ENCODE data around the gene IL1F10. TPM values are rescaled to one million over a fixed set of nuclear protein-coding genes. Genes with fewer than 3 reads are reported as not detected.

IL1F10 gene
- total RNA-seq, 1 donor from 2014 or later: not detected

DNA sequence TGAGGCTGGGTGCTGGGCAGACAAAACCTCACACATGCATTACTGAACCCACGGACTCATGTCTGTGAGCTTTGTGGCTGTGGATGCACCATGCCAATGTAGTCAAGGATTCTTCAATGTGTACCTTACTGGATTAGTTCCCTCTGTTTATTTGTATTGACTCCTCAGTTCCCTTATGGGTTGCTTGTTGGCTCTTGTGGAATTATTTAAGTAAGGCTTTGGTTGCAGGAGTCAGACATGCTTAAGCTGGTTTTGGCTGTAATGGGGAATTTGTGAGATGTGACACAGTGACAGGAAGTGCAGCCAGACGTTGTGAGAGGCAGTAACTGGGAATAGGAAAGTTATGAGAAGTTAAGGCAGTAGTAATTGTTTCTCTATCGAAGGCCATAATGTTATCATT is 46.0 kb downstream of the IL1F10 start:
- Mint-ChIP-seq H3K9me3 (no peaks in the 10 kb centered on the region), H3K27ac (no peak overlapping the region), H3K27me3 (peaks cover 7% of the 10 kb centered on the region), H3K36me3 (no peaks in the 10 kb centered on the region), H3K4me1 (ENCODE audit: unreplicated experiment) (no peaks in the 10 kb centered on the region), H3K4me3 (no peak overlapping the region)
- no peak for DNase-seq (ENCODE audit: extremely low spot score, unreplicated experiment)
- no peak for TF ChIP-seq CTCF (conservative IDR thresholded peaks at IDR 0.05)

GRCh38 chr2:113114224-113114945 is 46.6 kb downstream of the IL1F10 start:
- Mint-ChIP-seq H3K36me3 (no peaks in the 10 kb centered on the region), H3K27ac (no peak overlapping the region), H3K4me1 (ENCODE audit: unreplicated experiment) (no peaks in the 10 kb centered on the region), H3K4me3 (no peak overlapping the region), H3K27me3 (peaks cover 9% of the 10 kb centered on the region), H3K9me3 (no peaks in the 10 kb centered on the region)
- TF ChIP-seq CTCF (conservative IDR thresholded peaks at IDR 0.05): no peak
- no peak for DNase-seq (ENCODE audit: extremely low spot score, unreplicated experiment)

GRCh38 chr2:113114996-113115395 is 47.2 kb downstream of the IL1F10 start:
- H3K27ac Mint-ChIP-seq: no peak overlapping the region
- no peaks in the 10 kb centered on the region for H3K9me3 Mint-ChIP-seq
- no peaks in the 10 kb centered on the region for H3K4me1 Mint-ChIP-seq (ENCODE audit: unreplicated experiment)
- no peak for TF ChIP-seq CTCF (conservative IDR thresholded peaks at IDR 0.05)
- DNase-seq (ENCODE audit: extremely low spot score, unreplicated experiment): no peak
- no peak overlapping the region for H3K4me3 Mint-ChIP-seq
- H3K36me3 Mint-ChIP-seq: no peaks in the 10 kb centered on the region
- peaks cover 14% of the 10 kb centered on the region for H3K27me3 Mint-ChIP-seq

DNA sequence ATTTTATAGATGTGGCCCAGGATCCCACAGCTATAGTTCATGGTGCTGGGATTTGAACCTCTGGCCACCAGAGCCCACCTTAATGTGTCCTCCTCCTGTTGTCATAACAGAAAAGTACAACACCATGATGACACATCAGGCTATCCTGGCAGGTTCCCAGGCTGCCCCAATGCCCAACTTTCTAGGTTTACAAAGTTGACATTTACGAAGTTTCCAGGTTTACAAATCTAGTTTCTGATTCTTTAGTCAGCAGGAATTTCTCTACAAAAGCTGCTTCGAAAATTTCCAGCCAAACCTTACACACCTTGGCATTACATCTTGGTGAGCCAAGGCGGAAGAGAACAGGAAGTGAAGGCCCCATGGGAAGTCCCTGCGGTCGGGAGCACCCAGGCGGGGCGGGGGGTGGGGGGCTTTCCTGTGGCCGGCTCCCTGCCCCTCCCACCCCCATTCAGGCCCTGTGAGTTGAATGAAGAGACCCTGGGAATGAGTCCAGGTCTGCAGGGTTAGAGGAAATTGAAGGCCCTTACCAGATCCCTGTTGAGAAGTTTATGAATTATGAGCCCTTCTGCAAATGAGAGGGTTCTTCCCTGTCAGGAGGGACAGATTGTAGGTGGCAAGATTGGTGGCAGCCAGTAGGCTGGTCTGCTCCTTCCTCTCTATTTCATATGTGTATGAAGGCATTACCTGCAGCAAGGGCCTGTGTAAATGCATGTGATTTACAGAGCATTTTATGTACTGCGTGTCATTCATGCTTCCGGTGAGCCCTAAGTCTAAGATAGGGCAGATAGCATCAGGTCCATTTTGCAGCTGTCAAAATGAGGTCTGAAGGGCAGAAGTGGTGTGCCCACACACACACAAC is 48.6 kb downstream of the IL1F10 start:
- DNase-seq (ENCODE audit: extremely low spot score, unreplicated experiment): no peak
- Mint-ChIP-seq H3K27ac (no peak overlapping the region), H3K36me3 (no peaks in the 10 kb centered on the region), H3K4me3 (no peak overlapping the region), H3K4me1 (ENCODE audit: unreplicated experiment) (no peaks in the 10 kb centered on the region), H3K27me3 (peaks cover 17% of the 10 kb centered on the region), H3K9me3 (no peaks in the 10 kb centered on the region)
- no peak for TF ChIP-seq CTCF (conservative IDR thresholded peaks at IDR 0.05)

DNA sequence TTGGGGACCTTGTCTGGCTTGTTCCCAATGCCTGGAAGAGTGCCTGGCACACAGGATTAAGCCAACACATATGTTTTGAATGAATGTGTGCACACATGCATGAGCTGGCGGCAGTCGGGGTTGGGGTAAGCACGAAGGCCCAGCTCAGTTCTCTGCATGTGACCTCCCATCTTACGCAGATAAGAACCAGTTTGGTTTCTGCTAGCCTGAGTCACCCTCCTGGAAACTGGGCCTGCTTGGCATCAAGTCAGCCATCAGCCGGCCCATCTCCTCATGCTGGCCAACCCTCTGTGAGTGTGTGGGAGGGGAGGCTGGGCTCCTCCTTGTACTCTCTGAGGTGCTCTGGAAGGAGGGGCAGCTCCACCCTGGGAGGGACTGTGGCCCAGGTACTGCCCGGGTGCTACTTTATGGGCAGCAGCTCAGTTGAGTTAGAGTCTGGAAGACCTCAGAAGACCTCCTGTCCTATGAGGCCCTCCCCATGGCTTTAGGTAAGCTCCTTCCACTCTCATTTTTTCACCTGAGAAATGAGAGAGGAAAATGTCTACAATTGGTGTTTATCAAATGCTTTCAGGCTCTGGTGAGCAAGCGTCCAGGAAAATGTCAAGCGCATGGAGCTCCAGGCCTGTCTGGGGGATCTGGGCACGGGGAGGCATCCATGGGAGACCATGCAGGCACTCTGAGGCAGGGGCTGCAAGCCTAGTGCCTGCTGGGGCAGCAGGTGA is 49.9 kb downstream of the IL1F10 start:
- peak overlapping the region; percentile 79 for H3K27ac Mint-ChIP-seq
- no peaks in the 10 kb centered on the region for H3K4me1 Mint-ChIP-seq (ENCODE audit: unreplicated experiment)
- peak overlapping the region; percentile 60 for H3K4me3 Mint-ChIP-seq
- no peak for DNase-seq (ENCODE audit: extremely low spot score, unreplicated experiment)
- no peak for TF ChIP-seq CTCF (conservative IDR thresholded peaks at IDR 0.05)
- H3K27me3 Mint-ChIP-seq: peaks cover 25% of the 10 kb centered on the region
- H3K9me3 Mint-ChIP-seq: no peaks in the 10 kb centered on the region
- H3K36me3 Mint-ChIP-seq: no peaks in the 10 kb centered on the region
